ENCODE data around the gene ARHGAP27. TPM values are rescaled to one million over a fixed set of nuclear protein-coding genes. Genes with fewer than 3 reads are reported as not detected.

Gene ARHGAP27
- total RNA-seq, 1 donor from 2014 or later: 10.0 TPM

DNA sequence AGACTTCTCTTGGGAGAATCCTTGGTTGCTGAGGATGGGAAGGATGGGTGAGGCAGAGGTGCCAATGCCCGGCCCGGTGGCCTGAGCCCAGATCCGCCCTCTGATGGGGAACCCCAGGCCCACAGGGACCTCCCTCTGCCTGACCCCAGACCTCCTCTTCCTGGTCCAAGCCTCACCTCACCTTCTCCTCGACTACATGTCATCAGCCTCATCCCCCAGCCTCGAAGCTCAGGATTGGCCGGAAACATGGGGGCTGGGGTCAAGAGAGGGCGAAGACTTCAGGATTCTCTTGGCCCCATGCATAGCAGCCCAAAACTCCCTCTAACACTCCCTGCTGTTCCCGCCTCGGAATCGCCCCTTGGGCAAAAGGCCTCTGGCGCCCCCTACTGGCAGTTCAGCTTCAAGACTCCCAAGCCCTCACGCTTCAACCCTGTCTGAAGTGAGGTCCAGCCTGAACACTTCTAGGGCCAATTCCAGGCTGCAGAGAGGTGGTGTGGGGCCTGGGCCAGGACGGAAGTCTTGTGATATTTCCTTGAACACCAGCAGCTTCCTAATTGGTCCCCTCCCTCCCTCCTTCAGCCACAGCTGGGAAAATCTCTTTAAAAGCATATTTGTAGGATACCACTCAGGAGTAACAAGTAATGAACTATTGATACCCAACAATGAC lies 47.2 kb downstream of the ARHGAP27 start:
- DNase-seq (ENCODE audit: low read depth) (peak; percentile 36), FAIRE-seq (peak; percentile 17)
- H3K36me3 Mint-ChIP-seq (ENCODE audit: low read depth, unreplicated experiment): no peaks in the 10 kb centered on the region
- no peak for TF ChIP-seq EZH2 (IDR thresholded peaks at IDR 0.05; ENCODE audit: insufficient read depth, low read length)
- TF ChIP-seq, protein P1, sequence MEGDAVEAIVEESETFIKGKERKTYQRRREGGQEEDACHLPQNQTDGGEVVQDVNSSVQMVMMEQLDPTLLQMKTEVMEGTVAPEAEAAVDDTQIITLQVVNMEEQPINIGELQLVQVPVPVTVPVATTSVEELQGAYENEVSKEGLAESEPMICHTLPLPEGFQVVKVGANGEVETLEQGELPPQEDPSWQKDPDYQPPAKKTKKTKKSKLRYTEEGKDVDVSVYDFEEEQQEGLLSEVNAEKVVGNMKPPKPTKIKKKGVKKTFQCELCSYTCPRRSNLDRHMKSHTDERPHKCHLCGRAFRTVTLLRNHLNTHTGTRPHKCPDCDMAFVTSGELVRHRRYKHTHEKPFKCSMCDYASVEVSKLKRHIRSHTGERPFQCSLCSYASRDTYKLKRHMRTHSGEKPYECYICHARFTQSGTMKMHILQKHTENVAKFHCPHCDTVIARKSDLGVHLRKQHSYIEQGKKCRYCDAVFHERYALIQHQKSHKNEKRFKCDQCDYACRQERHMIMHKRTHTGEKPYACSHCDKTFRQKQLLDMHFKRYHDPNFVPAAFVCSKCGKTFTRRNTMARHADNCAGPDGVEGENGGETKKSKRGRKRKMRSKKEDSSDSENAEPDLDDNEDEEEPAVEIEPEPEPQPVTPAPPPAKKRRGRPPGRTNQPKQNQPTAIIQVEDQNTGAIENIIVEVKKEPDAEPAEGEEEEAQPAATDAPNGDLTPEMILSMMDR (IDR thresholded peaks at IDR 0.05; ENCODE audit: insufficient read depth, low read depth, low read length): peak; percentile 94
- Histone ChIP-seq H3K4me1 (ENCODE audit: insufficient read depth, low read length) (peaks cover 9% of the 10 kb centered on the region), H3K9me3 (ENCODE audit: insufficient read depth, low read depth, low read length) (no peaks in the 10 kb centered on the region), H3K27me3 (ENCODE audit: insufficient read depth, low read length) (peaks cover 3% of the 10 kb centered on the region), H3K4me3 (ENCODE audit: insufficient read depth, low read depth, low read length) (no peak overlapping the region), H4K20me1 (ENCODE audit: insufficient read depth, low read length) (no peaks in the 10 kb centered on the region), H3K4me2 (ENCODE audit: low read length) (no peak overlapping the region), H3K27ac (ENCODE audit: low read depth, low read length) (no peak overlapping the region), H2AFZ (ENCODE audit: low read depth, low read length) (no peak overlapping the region), H3K79me2 (ENCODE audit: insufficient read depth, low read length) (no peaks in the 10 kb centered on the region), H3K9ac (ENCODE audit: low read length) (no peak overlapping the region), H3K36me3 (ENCODE audit: insufficient read depth, low read length) (no peaks in the 10 kb centered on the region)
- peaks cover 31% of the 10 kb centered on the region for H3K27me3 Mint-ChIP-seq (ENCODE audit: low read depth, unreplicated experiment)
- peaks cover 24% of the 10 kb centered on the region for H3K4me1 Mint-ChIP-seq (ENCODE audit: low read depth, unreplicated experiment)
- no peak overlapping the region for H3K4me3 Mint-ChIP-seq (ENCODE audit: unreplicated experiment)
- no peak overlapping the region for H3K27ac Mint-ChIP-seq (ENCODE audit: unreplicated experiment)
- H3K9me3 Mint-ChIP-seq (ENCODE audit: unreplicated experiment): no peaks in the 10 kb centered on the region

DNA sequence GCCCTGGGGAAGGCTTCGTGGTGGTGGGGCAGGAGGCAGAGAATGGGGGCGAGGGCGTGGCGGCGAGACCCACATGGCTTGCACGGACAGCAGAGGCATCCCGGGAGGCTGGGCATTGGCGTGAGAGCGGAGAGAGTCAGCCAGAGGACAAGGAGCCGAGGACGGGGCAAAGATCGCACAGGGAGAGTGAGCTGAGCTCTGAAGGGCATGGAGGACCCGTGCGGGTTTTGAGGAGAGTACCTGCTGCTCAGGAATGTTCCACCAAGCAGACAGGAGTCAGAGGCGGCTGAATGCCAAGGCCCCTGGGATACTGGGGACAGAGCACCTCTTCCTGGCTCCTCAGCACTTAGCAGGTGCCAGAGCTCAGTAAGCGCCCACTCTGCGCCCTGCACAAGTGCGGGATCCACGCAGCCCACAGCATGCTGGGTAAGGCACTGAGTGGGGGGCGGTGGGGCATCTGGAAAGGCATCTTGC lies 47.8 kb downstream of the ARHGAP27 start:
- Histone ChIP-seq H3K9me3 (ENCODE audit: insufficient read depth, low read depth, low read length) (no peaks in the 10 kb centered on the region), H3K4me3 (ENCODE audit: insufficient read depth, low read depth, low read length) (no peak overlapping the region), H3K4me1 (ENCODE audit: insufficient read depth, low read length) (peaks cover 9% of the 10 kb centered on the region), H3K27ac (ENCODE audit: low read depth, low read length) (no peak overlapping the region), H3K9ac (ENCODE audit: low read length) (no peak overlapping the region), H4K20me1 (ENCODE audit: insufficient read depth, low read length) (no peaks in the 10 kb centered on the region), H3K36me3 (ENCODE audit: insufficient read depth, low read length) (no peaks in the 10 kb centered on the region), H3K27me3 (ENCODE audit: insufficient read depth, low read length) (peaks cover 3% of the 10 kb centered on the region), H3K79me2 (ENCODE audit: insufficient read depth, low read length) (no peaks in the 10 kb centered on the region), H2AFZ (ENCODE audit: low read depth, low read length) (no peak overlapping the region), H3K4me2 (ENCODE audit: low read length) (no peak overlapping the region)
- TF ChIP-seq, protein P1 (IDR thresholded peaks at IDR 0.05; ENCODE audit: insufficient read depth, low read depth, low read length): no peak
- TF ChIP-seq EZH2 (IDR thresholded peaks at IDR 0.05; ENCODE audit: insufficient read depth, low read length): no peak
- Mint-ChIP-seq H3K9me3 (ENCODE audit: unreplicated experiment) (no peaks in the 10 kb centered on the region), H3K4me3 (ENCODE audit: unreplicated experiment) (no peak overlapping the region), H3K27me3 (ENCODE audit: low read depth, unreplicated experiment) (peaks cover 28% of the 10 kb centered on the region), H3K4me1 (ENCODE audit: low read depth, unreplicated experiment) (peaks cover 24% of the 10 kb centered on the region), H3K36me3 (ENCODE audit: low read depth, unreplicated experiment) (no peaks in the 10 kb centered on the region), H3K27ac (ENCODE audit: unreplicated experiment) (no peak overlapping the region)
- DNase-seq (ENCODE audit: low read depth) (no peak), FAIRE-seq (no peak)
